ENCODE data around the gene ZNF180. TPM values are rescaled to one million over a fixed set of nuclear protein-coding genes. Genes with fewer than 3 reads are reported as not detected.

Gene ZNF180
- total and polyA plus RNA-seq, 2 experiments from 2014 or later: 6.9 to 10.5 TPM

- TF ChIP-seq ZNF462 (CRISPR knock-in tag; IDR thresholded peaks at IDR 0.05) (no peak), CREB1 (CRISPR knock-in tag; IDR thresholded peaks at IDR 0.05; ENCODE audit: low read depth) (no peak)
Observed at GRCh38 chr19:44452367-44452766, 48.0 kb downstream of the ZNF180 start (continued).

GRCh38 chr19:44451687-44452086 is 48.6 kb downstream of the ZNF180 start:
- Histone ChIP-seq H3K4me3 (no peak overlapping the region), H3K9me2 (ENCODE audit: insufficient read depth) (no peaks in the 10 kb centered on the region; the same call in 1 of the 2 replicates), H3K27ac (ENCODE audit: low read depth) (no peak overlapping the region), H3F3A (replicated peaks; ENCODE audit: low read depth) (no peaks in the 10 kb centered on the region), H3K4me1 (ENCODE audit: insufficient read depth) (peaks cover 6% of the 10 kb centered on the region; the same call in 1 of the 2 replicates), H3K36me3 (ENCODE audit: insufficient read depth) (no peaks in the 10 kb centered on the region; the same call in 1 of the 2 replicates), H3K4me2 (no peak overlapping the region), H2AFZ (no peak overlapping the region), H4K20me1 (replicated peaks; ENCODE audit: insufficient read depth) (no peaks in the 10 kb centered on the region; the same call in 1 of the 2 replicates), H3K79me2 (replicated peaks; ENCODE audit: insufficient read depth) (0 out of 2 replicates have a peak, but pooled peaks cover 8% of the 10 kb centered on the region), H3K27me3 (ENCODE audit: insufficient read depth) (no peaks in the 10 kb centered on the region)
- Mint-ChIP-seq H3K27me3 (ENCODE audit: insufficient read depth, low read depth, poor library complexity) (peaks cover 15% of the 10 kb centered on the region), H3K9me3 (peaks cover 73% of the 10 kb centered on the region), H3K27ac (no peak overlapping the region), H3K4me3 (no peak overlapping the region), H3K4me1 (0 out of 3 replicates have a peak, but pooled peaks cover 4% of the 10 kb centered on the region), H3K36me3 (ENCODE audit: low read depth) (peaks cover 41% of the 10 kb centered on the region)
- ATAC-seq (no peak), DNase-seq (ENCODE audit: low spot score) (no peak)
- TF ChIP-seq CREB1 (CRISPR knock-in tag; IDR thresholded peaks at IDR 0.05; ENCODE audit: low read depth) (no peak), ETS1 (IDR thresholded peaks at IDR 0.05) (no peak), ZNF331 (CRISPR knock-in tag; IDR thresholded peaks at IDR 0.05; ENCODE audit: low read depth) (no peak), ZNF114 (CRISPR knock-in tag; IDR thresholded peaks at IDR 0.05) (no peak), CTCF (conservative IDR thresholded peaks at IDR 0.05; ENCODE audit: low read depth in 2 of 2) (no peak), EZH2 (IDR thresholded peaks at IDR 0.05; ENCODE audit: low read depth, unreplicated experiment) (no peak), JUNB (IDR thresholded peaks at IDR 0.05; ENCODE audit: unreplicated experiment) (no peak), EZH2phosphoT487 (IDR thresholded peaks at IDR 0.05; ENCODE audit: unreplicated experiment) (no peak), NANOG (IDR thresholded peaks at IDR 0.05; ENCODE audit: borderline replicate concordance) (no peak), STAT1 (IDR thresholded peaks at IDR 0.05; ENCODE audit: unreplicated experiment) (no peak), POLR2AphosphoS5 (IDR thresholded peaks at IDR 0.05; ENCODE audit: low read depth) (no peak), REST (IDR thresholded peaks at IDR 0.05; ENCODE audit: unreplicated experiment) (no peak)

All from GM23338 (cell line).